Measurements from ENCODE around the gene ARHGAP40.

ARHGAP40 gene

GRCh38 chr20:38601216-38602184 is at the start of gene ARHGAP40:
ARHGAP40 (plus strand) TSS chr20:38601809.
- DNase-seq (ENCODE audit: low read depth), result no peak

- DNase-seq (ENCODE audit: low read depth), result no peak
These were observed 46.6 kb upstream of the ARHGAP40 start for GRCh38 chr20:38554986-38555385.

GRCh38 chr20:38555395-38555794 is 46.2 kb upstream of the ARHGAP40 start:
- no peak for DNase-seq (ENCODE audit: low read depth)

- no peak for DNase-seq (ENCODE audit: low read depth)
These were observed 44.4 kb upstream of the ARHGAP40 start for GRCh38 chr20:38557174-38557573.

GRCh38 chr20:38558596-38559360 is 42.8 kb upstream of the ARHGAP40 start:
- DNase-seq (ENCODE audit: low read depth), result no peak

- no peak for DNase-seq (ENCODE audit: low read depth)
These were observed 41.8 kb upstream of the ARHGAP40 start for GRCh38 chr20:38559764-38560163.

- no peak for DNase-seq (ENCODE audit: low read depth)
These were observed 37.7 kb upstream of the ARHGAP40 start for GRCh38 chr20:38563802-38564431.

GRCh38 chr20:38564680-38565079 is 36.9 kb upstream of the ARHGAP40 start:
- no peak for DNase-seq (ENCODE audit: low read depth)

GRCh38 chr20:38566036-38566598 is 35.5 kb upstream of the ARHGAP40 start:
- no peak for DNase-seq (ENCODE audit: low read depth)

- DNase-seq (ENCODE audit: low read depth), result no peak
These were observed 31.7 kb upstream of the ARHGAP40 start for GRCh38 chr20:38569747-38570525.

GRCh38 chr20:38573413-38573812 is 28.2 kb upstream of the ARHGAP40 start:
- DNase-seq (ENCODE audit: low read depth), result no peak

GRCh38 chr20:38579219-38579910 is 22.2 kb upstream of the ARHGAP40 start:
- no peak for DNase-seq (ENCODE audit: low read depth)

- no peak for DNase-seq (ENCODE audit: low read depth)
These were observed 21.7 kb upstream of the ARHGAP40 start for GRCh38 chr20:38579921-38580320.

GRCh38 chr20:38581013-38581412 is 20.6 kb upstream of the ARHGAP40 start, which contains the start of gene ADIG:
ADIG (plus strand) TSS chr20:38581197; CDS start chr20:38581251, 54 bp downstream.
- no peak for DNase-seq (ENCODE audit: low read depth)

GRCh38 chr20:38581830-38582358 is 19.7 kb upstream of the ARHGAP40 start:
- no peak for DNase-seq (ENCODE audit: low read depth)

- no peak for DNase-seq (ENCODE audit: low read depth)
These were observed 18.3 kb upstream of the ARHGAP40 start for GRCh38 chr20:38583306-38583705.

GRCh38 chr20:38584099-38584763 is 17.4 kb upstream of the ARHGAP40 start:
- no peak for DNase-seq (ENCODE audit: low read depth)

GRCh38 chr20:38585404-38586180 is 16.0 kb upstream of the ARHGAP40 start:
- DNase-seq (ENCODE audit: low read depth), result no peak

GRCh38 chr20:38586181-38586525 is 15.5 kb upstream of the ARHGAP40 start:
- DNase-seq (ENCODE audit: low read depth), result no peak
